Astrocyte of the spinal cord (primary cell): ENCODE results near the gene GNAQ.

Source experiments
- DNase-seq: peaks from one replicate; pipeline ENCODE4 v3.0.0; 2011; ENCODE audit warnings: low read depth, low spot score
- H3K4me3 ChIP-seq: 2 replicates; pipeline ENCODE4 v1.5.1; 2011; ENCODE audit warnings: low read depth, mild to moderate bottlenecking, low read length, moderate library complexity
- CTCF ChIP-seq: IDR thresholded peaks from 2 replicates; pipeline ENCODE4 v1.5.1; 2012; ENCODE audit warnings: low read depth, mild to moderate bottlenecking, low read length, inconsistent platforms
- in situ Hi-C: cut with HindIII; loops from 2 replicates; pipeline ENCODE4 v1.10.0; 2017; ENCODE audit warnings: low sequenced_read_pairs

The GNAQ gene

GRCh38 chr9:77848404-77848803 lies 183.2 kb downstream of the GNAQ start:
- DNase-seq: peak; percentile 40
- H3K4me3 ChIP-seq: no peak overlapping the region
- in situ Hi-C loops: no loop called here
- TF ChIP-seq CTCF: no peak

GRCh38 chr9:77847626-77848025 lies 184.0 kb downstream of the GNAQ start:
- no peak for TF ChIP-seq CTCF
- no peak overlapping the region for H3K4me3 ChIP-seq
- no peak for DNase-seq
- in situ Hi-C loops: no loop called here

- H3K4me3 ChIP-seq: no peak overlapping the region
- peak; percentile 54 for DNase-seq
- in situ Hi-C loops: no loop called here
- TF ChIP-seq CTCF: no peak
Measured at GRCh38 chr9:77847059-77847499, 184.5 kb downstream of the GNAQ start.

DNA sequence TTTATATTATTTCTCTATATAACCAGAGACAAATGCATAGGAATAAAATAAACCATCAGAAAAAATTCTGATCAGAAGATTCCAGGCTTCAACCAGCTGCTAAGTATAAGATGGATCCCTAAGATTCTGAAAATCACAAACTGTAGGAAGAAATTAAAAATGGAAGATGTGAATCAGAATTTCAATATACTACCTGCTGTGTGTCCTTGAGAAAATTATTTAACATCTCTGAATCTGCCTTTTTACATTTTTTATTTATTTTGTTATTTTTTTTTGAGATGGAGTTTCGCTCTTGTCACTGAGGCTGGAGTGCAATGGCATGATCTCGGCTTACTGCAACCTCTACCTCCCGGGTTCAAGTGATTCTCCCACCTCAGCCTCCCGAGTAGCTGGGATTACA lies 187.2 kb downstream of the GNAQ start:
- no peak for TF ChIP-seq CTCF
- DNase-seq: no peak
- in situ Hi-C loops: no loop called here
- no peak overlapping the region for H3K4me3 ChIP-seq

DNA sequence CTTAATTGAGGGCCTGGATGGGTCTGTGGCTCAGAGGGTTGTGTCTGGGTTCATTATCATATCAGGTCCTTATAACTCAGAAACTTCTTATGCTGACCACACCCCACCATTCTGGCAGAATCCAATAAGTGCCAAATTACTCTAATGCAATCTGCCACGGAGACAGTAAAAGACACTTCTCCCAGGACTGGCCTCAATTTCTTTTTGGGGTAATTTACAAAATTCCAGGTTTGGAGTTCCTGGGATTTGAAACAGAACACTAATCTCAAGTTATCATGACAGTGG lies 187.8 kb downstream of the GNAQ start:
- no peak for DNase-seq
- in situ Hi-C loops: no loop called here

DNA sequence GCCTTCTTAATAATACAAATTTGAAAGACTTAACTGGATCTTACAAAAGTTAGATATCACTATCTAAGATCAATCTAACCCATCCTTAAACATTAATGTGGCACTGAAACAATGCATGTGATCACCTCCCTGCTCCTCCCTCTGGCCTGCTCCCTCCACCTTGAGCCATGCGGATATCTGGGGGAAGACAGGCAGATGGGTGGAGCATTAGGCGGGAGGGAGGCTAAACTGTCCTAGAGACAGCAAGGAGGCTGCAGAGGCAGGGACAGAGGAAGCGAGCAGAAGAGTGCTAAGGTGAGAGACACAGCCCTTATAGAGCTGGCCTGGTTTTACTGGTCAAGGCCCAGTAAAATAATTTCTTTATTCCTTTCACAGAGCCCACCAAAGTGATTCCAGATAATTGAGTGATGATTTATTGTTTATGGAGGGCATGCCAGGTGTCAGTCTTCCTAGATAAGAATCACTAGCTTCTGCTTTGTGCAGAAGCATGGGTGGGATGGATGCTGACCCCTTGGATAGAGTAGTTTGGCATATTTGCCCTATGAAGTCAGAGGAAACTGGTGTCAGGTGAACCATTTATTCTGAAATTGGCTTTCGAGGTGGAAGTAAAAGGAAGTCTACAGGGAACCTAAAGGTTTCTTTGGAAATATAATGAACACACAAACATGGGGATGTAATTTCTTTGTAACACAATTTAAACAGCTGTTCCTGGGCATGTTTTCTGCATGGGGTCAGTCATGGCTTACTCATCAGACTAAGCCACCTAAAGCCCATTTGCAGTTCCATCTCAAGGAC lies 188.3 kb downstream of the GNAQ start:
- in situ Hi-C loops: no loop called here
- no peak overlapping the region for H3K4me3 ChIP-seq
- no peak for TF ChIP-seq CTCF
- DNase-seq: no peak

More for the DNA sequence above, 187.8 kb downstream of the GNAQ start:
- H3K4me3 ChIP-seq: no peak overlapping the region
- no peak for TF ChIP-seq CTCF
